Hepatocyte (in vitro differentiated cells): Measurements from ENCODE around the gene TGFBR3L. TPM values are rescaled to one million over a fixed set of nuclear protein-coding genes. Genes with fewer than 3 reads are reported as not detected.

Source experiments
- DNase-seq: peaks from one replicate; pipeline ENCODE4 v3.0.0-alpha.2; 2016; ENCODE audit warnings: low spot score
- H2AFZ ChIP-seq: fragments of 200-600 bp; sonication (generic); 2 replicates; pipeline ENCODE4 v1.6.0; 2016; ENCODE audit warnings: antibody characterized with exemption, mild to moderate bottlenecking
- H3K27ac ChIP-seq: fragments of 200-600 bp; sonication (generic); 2 replicates; pipeline ENCODE4 v1.5.1; 2016; ENCODE audit warnings: mild to moderate bottlenecking
- H3K27me3 ChIP-seq: fragments of 200-600 bp; sonication (generic); 2 replicates; pipeline ENCODE4 v1.6.1; 2016
- H3K36me3 ChIP-seq: fragments of 200-600 bp; sonication (generic); replicated peaks from 2 replicates; pipeline ENCODE4 v1.5.1; 2016; ENCODE audit warnings: low read depth; ENCODE audit not compliant: insufficient read depth
- H3K4me1 ChIP-seq: fragments of 200-600 bp; sonication (generic); 2 replicates; pipeline ENCODE4 v1.5.1; 2016; ENCODE audit warnings: mild to moderate bottlenecking, moderate library complexity; ENCODE audit not compliant: insufficient read depth
- H3K4me2 ChIP-seq: fragments of 200-600 bp; sonication (generic); 2 replicates; pipeline ENCODE4 v1.6.0; 2016
- H3K4me3 ChIP-seq: fragments of 200-600 bp; sonication (generic); 2 replicates; pipeline ENCODE4 v1.5.1; 2016; ENCODE audit warnings: mild to moderate bottlenecking
- H3K79me2 ChIP-seq: fragments of 200-600 bp; sonication (generic); 2 replicates; pipeline ENCODE4 v1.6.0; 2017; ENCODE audit warnings: mild to moderate bottlenecking
- H3K9me2 ChIP-seq: fragments of 200-600 bp; sonication (generic); replicated peaks from 2 replicates; pipeline ENCODE4 v1.6.0; 2017; ENCODE audit warnings: mild to moderate bottlenecking; ENCODE audit not compliant: insufficient read depth
- H3K9me3 ChIP-seq: fragments of 200-600 bp; sonication (generic); 2 replicates; pipeline ENCODE4 v1.5.1; 2016; ENCODE audit warnings: low read depth, mild to moderate bottlenecking
- H4K20me1 ChIP-seq: fragments of 200-600 bp; sonication (generic); 2 replicates; pipeline ENCODE4 v1.6.0; 2016; ENCODE audit warnings: mild to moderate bottlenecking; ENCODE audit not compliant: insufficient read depth, poor library complexity, severe bottlenecking
- CTCF ChIP-seq: fragments of 200-600 bp; sonication (generic); IDR thresholded peaks from 2 replicates; pipeline ENCODE4 v1.5.1; 2016; ENCODE audit warnings: antibody characterized with exemption, mild to moderate bottlenecking; ENCODE audit not compliant: poor library complexity
- EZH2 ChIP-seq: fragments of 200-600 bp; sonication (generic); IDR thresholded peaks from 2 replicates; pipeline ENCODE4 v1.6.1; 2016; ENCODE audit warnings: antibody characterized with exemption, mild to moderate bottlenecking, borderline replicate concordance
- EZH2phosphoT487 ChIP-seq: fragments of 200-600 bp; sonication (generic); IDR thresholded peaks from one replicate; pipeline ENCODE4 v1.6.1; 2018; ENCODE audit warnings: antibody characterized with exemption, mild to moderate bottlenecking, low read depth, moderate library complexity; ENCODE audit not compliant: unreplicated experiment, severe bottlenecking
- WGBS: methylation state at CpG from one replicate; pipeline ENCODE4 v1.1.6; 2016; ENCODE audit warnings: low lambda C conversion rate; ENCODE audit errors: missing lambda C conversion rate; 5-methylcytosine and 5-hydroxymethylcytosine counted together
- polyA plus RNA-seq: library from polyadenylated mRNA; unstranded; fragments of >200 nt; fragmentation: Nextera tagmentation; extraction: Ambion mirVana; gene quantifications from 2 replicates; pipeline ENCODE4 v1.2.1, GENCODE V29; 2016
- total RNA-seq: library from RNA; depleted of rRNA; stranded (reverse); fragments of >200 nt; gene quantifications from 2 replicates; pipeline ENCODE4 v1.2.3, GENCODE V29; 2014

TGFBR3L gene
- total and polyA plus RNA-seq, 2 experiments from 2014 or later = 8.5 TPM; not detected in 1

GRCh38 chr19:7883796-7884570 is 30.6 kb upstream of the TGFBR3L start:
- Histone ChIP-seq H3K4me2 (no peak overlapping the region), H3K27me3 (no peaks in the 10 kb centered on the region), H3K9me2 (no peaks in the 10 kb centered on the region), H3K36me3 (no peaks in the 10 kb centered on the region), H3K4me3 (no peak overlapping the region), H3K9me3 (no peaks in the 10 kb centered on the region), H2AFZ (no peak overlapping the region), H3K79me2 (peaks cover 2% of the 10 kb centered on the region), H3K27ac (no peak overlapping the region), H3K4me1 (peaks cover 5% of the 10 kb centered on the region), H4K20me1 (no peaks in the 10 kb centered on the region)
- DNase-seq = no peak
- TF ChIP-seq EZH2 (no peak), CTCF (no peak), EZH2phosphoT487 (no peak)
- WGBS = 81% methylated on average over 2 of the region's 2 CpGs

GRCh38 chr19:7885818-7886217 is 28.8 kb upstream of the TGFBR3L start:
- Histone ChIP-seq H3K27me3 (no peaks in the 10 kb centered on the region), H3K4me2 (no peak overlapping the region), H2AFZ (no peak overlapping the region), H4K20me1 (no peaks in the 10 kb centered on the region), H3K9me3 (no peaks in the 10 kb centered on the region), H3K36me3 (no peaks in the 10 kb centered on the region), H3K4me1 (peaks cover 5% of the 10 kb centered on the region), H3K27ac (no peak overlapping the region), H3K9me2 (no peaks in the 10 kb centered on the region), H3K79me2 (peaks cover 2% of the 10 kb centered on the region), H3K4me3 (no peak overlapping the region)
- WGBS = 79% methylated on average over 8 of the region's 8 CpGs
- DNase-seq = no peak
- TF ChIP-seq EZH2phosphoT487 (no peak), CTCF (no peak), EZH2 (no peak)

- WGBS = 82% methylated on average over 16 of the region's 16 CpGs
- Histone ChIP-seq H4K20me1 (no peaks in the 10 kb centered on the region), H3K4me1 (peaks cover 5% of the 10 kb centered on the region), H3K36me3 (no peaks in the 10 kb centered on the region), H3K4me3 (no peak overlapping the region), H3K4me2 (peak overlapping the region; percentile 99), H3K27me3 (no peaks in the 10 kb centered on the region), H3K27ac (no peak overlapping the region), H2AFZ (peak overlapping the region; percentile 21), H3K9me3 (no peaks in the 10 kb centered on the region), H3K9me2 (no peaks in the 10 kb centered on the region), H3K79me2 (peaks cover 2% of the 10 kb centered on the region)
- TF ChIP-seq EZH2phosphoT487 (no peak), CTCF (no peak), EZH2 (no peak)
- no peak for DNase-seq
These were observed 27.1 kb upstream of the TGFBR3L start for GRCh38 chr19:7887408-7888144.
